OCI-LY3 (cell line): Measurements from ENCODE around the gene BTBD9.

Source experiments
- CTCF ChIP-seq: fragments of 200-600, 300-600 bp; sonication (generic); IDR thresholded peaks from 2 replicates; pipeline ENCODE4 v1.5.1; 2014; ENCODE audit warnings: antibody characterized with exemption, low read length, low read depth
- EZH2phosphoT487 ChIP-seq: fragments of 200-600 bp; shearing (Covaris generic); IDR thresholded peaks from 2 replicates; pipeline ENCODE4 v1.6.1; 2018; ENCODE audit warnings: antibody characterized with exemption, mixed run types, low read depth

- no peak for TF ChIP-seq CTCF
- no peak for TF ChIP-seq EZH2phosphoT487
Measured at GRCh38 chr6:38593998-38594665, 45.6 kb downstream of the BTBD9 start.
